ENCODE measurements around the gene TECPR2.

The TECPR2 gene

DNA sequence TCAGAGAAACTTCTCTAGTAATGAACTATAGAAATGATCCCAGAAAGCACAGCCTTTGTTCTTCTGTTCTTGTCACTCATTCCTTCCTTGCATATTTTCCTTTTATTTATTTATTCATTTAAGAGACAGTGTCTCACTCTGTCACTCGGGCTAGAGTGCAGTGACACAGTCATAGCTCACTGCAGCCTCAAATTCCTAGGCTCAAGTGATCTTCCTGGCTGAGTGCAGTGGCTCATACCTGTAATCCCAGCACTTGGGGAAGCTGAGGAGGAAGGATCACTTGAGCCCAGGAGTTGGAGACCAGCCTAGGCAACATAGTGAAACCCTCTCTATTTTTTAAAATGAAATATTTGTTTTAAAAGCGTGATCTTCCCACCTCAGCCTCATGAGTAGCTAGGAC, 11.5 kb downstream of the TECPR2 start:
- DNase-seq (ENCODE audit: low read depth in 1 of 2, low spot score in 1 of 2): no peak

GRCh38 chr14:102375119-102375518, 12.4 kb downstream of the TECPR2 start:
- no peak for DNase-seq (ENCODE audit: low read depth in 1 of 2, low spot score in 1 of 2)

DNA sequence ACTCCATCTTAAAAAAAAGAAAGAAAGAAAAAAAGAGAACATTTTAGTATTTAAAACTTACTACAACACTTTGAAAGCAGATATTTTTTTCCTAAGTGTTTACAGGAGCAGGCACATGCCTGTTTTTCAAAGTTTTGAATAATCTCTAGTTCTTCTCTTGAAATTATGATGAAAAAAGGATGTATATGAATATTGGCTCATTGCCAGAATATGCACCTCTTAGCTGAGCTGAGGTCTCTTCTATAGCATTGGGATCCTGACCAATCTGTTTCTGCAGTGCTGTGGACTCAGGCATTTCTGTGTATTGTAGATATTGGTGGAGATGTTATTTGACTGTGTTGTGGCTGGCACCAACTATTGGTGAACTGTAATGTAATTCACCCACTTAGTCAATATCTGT, 15.0 kb downstream of the TECPR2 start:
- no peak for DNase-seq (ENCODE audit: low read depth in 1 of 2, low spot score in 1 of 2)

GRCh38 chr14:102378830-102379229, 16.1 kb downstream of the TECPR2 start:
- no peak for DNase-seq (ENCODE audit: low read depth in 1 of 2, low spot score in 1 of 2)

DNA sequence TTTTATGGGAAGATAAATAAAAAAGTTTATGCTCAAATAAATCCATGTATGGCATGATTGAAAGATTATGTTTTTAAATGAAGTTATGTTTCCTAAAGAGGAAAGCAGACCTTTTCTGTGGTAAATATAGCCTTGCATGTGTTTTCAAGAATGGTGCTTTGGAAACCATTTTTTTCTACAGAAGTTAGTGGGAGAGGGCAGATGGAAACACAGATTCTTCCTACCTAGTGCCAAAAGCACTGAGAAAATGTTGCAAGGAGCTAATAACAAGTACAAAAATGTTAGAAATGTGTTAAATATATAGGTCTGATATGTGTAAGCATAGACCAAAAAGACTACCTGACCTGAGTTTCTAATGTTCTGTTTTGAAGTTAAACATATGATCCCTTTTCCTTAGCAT, 24.3 kb downstream of the TECPR2 start:
- DNase-seq (ENCODE audit: low read depth in 1 of 2, low spot score in 1 of 2): no peak

DNA sequence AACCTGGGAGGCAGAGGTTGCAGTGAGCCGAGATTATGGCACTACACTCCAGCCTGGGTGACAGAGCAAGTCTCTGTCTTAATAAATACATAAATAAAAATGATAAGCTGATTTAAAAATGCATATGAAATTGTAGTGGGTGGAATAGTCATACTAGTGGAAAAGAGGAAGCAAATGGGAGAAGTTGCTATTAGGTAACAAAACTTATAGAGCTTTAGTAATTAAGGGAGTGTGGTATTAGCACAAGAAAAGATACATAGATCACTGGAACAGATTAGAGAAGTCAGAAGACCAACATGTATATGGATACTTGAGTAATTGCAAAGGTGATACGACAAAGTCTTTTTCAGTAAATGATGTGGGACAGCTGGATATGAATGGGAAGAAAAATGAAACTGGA, 26.5 kb downstream of the TECPR2 start:
- no peak for DNase-seq (ENCODE audit: low read depth in 1 of 2, low spot score in 1 of 2)

DNA sequence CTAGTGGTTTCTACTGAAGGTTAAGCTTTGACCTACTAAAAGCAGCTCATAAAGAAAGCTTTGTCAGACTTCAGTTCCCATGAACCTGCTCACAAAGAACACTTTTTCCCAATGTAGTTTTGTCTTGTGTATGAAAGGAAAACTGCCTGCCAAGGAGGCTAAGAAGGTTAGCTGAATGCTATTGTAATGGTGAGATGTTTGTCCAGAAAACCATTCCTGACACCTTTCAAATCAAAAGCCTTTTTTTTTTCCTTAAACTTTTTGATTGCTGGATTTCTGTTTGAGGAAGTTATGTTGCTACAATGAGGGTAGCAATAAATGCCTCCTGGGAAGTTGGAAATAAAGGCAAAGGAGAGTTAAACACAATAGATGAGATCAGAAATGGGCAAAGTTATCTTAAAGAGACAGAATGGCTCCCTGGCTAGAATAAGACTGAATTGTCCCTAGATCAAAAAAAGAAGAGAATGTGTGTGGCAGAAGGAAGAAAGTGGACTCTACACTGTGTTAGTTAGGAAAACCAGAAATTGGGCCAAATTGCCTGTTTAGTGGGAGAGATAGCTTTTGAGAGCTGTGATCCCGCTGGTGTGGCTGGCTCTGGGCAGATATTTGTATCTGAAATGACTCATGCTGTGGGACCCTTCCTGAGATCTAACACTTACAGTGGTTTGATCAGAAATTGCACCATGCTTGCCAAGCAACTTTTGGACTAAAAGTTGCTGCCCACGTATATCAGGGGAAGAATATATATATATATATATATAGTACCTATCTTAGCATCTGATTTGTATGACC, 27.5 kb downstream of the TECPR2 start:
- DNase-seq (ENCODE audit: low read depth in 1 of 2, low spot score in 1 of 2): no peak

GRCh38 chr14:102392506-102392905, 29.8 kb downstream of the TECPR2 start:
- no peak for DNase-seq (ENCODE audit: low read depth in 1 of 2, low spot score in 1 of 2)

- no peak for DNase-seq (ENCODE audit: low read depth in 1 of 2, low spot score in 1 of 2)
Observed at GRCh38 chr14:102394717-102395375, 32.1 kb downstream of the TECPR2 start.

GRCh38 chr14:102396521-102396920, 33.8 kb downstream of the TECPR2 start:
- no peak for DNase-seq (ENCODE audit: low read depth in 1 of 2, low spot score in 1 of 2)

GRCh38 chr14:102403028-102403427, 40.3 kb downstream of the TECPR2 start:
- no peak for DNase-seq (ENCODE audit: low read depth in 1 of 2, low spot score in 1 of 2)

DNA sequence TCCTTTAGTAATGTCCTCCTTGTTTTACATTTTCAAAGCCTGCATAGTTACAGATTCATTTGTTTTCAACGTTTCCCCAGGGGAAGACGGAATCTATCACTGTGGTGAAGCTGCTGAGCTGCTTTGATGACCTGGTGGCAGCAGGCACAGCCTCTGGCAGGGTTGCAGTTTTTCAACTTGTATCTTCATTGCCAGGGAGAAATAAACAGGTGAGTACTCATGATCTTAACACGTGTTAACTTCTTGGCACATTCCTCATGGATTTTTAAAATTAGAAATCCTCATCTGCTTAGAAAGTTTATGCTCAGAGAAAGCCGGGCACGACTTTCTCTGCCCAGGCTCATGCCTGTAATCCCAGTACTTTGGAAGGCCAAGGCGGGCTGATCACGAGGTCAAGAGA, 44.5 kb downstream of the TECPR2 start:
- DNase-seq (ENCODE audit: low read depth in 1 of 2, low spot score in 1 of 2): no peak

GRCh38 chr14:102408724-102409123, 46.0 kb downstream of the TECPR2 start:
- no peak for DNase-seq (ENCODE audit: low read depth in 1 of 2, low spot score in 1 of 2)

DNA sequence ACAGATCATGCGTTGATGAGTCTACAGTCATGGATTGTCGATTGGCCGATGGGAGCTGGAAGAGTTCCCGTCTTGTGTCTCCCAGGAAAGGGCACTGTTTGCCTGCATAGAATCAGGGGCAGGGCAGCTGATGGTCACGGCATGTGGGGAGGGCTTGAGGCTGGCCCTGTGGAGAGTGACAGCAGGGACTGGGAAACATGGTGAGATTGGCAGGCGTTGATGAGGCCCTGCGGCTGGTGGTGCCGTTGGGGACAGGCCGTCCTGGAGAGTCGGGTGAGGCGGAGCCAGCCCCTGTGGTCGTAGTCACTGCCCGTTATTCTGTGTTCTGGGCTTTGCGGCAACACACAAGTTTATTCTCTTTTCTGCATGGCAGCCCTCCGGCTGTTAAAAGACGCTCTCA, 52.9 kb downstream of the TECPR2 start:
- no peak for DNase-seq (ENCODE audit: low read depth in 1 of 2, low spot score in 1 of 2)

GRCh38 chr14:102417001-102417431, 54.3 kb downstream of the TECPR2 start:
- no peak for DNase-seq (ENCODE audit: low read depth in 1 of 2, low spot score in 1 of 2)

GRCh38 chr14:102417646-102418045, 54.9 kb downstream of the TECPR2 start:
- no peak for DNase-seq (ENCODE audit: low read depth in 1 of 2, low spot score in 1 of 2)

DNA sequence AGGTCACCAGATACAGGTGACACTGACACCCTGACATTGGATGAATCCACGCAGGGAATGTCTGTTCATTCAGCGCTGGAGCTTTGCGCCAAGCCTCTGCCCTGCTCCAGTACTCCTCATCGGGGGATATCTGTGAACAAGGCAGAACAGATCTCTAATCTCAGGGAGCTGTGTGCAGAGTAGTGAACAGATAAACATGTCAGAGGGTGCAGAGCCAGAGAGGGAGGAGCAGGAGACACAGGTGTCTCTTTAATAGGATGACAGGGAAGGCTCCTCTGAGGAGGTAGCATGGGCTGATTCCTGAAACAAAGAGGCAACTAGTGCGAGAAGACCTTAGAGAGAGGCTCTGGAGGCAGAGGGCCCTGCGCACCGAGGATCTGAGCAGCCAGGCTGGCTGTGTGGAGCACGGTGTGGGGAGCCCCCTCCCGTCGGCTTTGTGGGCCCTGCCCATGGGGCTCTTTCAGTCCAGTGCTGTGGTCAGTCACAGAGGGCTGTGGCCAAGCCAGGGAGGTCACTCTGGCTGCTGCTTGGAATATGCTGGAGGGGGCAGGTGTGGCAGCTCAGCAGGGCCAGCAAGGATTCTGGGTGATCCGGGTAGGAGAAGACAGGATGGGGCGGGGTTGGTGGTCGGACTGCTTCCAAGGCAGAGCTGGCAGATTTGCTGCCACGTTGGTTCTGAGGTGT, 55.6 kb downstream of the TECPR2 start:
- DNase-seq (ENCODE audit: low read depth in 1 of 2, low spot score in 1 of 2): no peak

- no peak for DNase-seq (ENCODE audit: low read depth in 1 of 2, low spot score in 1 of 2)
Observed at GRCh38 chr14:102418853-102419240, 56.1 kb downstream of the TECPR2 start.

GRCh38 chr14:102419276-102419675, 56.5 kb downstream of the TECPR2 start:
- no peak for DNase-seq (ENCODE audit: low read depth in 1 of 2, low spot score in 1 of 2)

GRCh38 chr14:102419716-102420115, 57.0 kb downstream of the TECPR2 start:
- DNase-seq (ENCODE audit: low read depth in 1 of 2, low spot score in 1 of 2): no peak

DNA sequence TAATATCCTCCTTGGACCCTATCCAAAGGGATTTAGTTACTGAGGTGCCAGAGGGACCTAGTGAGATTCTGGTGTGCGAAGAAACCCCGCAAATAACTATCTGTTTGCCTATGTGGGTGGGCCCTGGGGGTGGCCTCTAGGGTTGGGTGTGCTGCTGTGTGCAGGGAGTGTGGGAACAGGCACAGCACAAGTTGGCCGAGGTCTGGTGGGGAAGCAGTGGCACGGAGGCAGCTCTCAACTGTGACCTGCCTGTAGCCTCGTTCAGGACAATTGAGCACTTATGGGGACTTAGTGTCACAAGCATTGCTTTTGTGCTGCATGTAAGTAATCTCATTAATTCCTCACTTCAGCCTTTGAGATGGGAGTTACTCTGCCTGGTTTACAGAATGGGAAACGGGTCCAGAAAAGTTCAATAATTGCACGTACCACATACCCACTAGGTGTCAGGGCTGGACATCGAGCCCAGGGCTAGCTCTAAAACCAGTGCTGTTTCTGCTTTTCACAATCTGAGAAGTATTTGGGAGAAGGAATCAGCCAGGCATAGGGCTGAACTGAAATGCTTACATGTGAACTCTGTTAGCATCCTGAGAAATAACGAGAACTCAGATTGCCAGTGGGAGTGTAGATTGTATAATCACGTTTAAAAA, 58.8 kb downstream of the TECPR2 start:
- no peak for DNase-seq (ENCODE audit: low read depth in 1 of 2, low spot score in 1 of 2)

DNA sequence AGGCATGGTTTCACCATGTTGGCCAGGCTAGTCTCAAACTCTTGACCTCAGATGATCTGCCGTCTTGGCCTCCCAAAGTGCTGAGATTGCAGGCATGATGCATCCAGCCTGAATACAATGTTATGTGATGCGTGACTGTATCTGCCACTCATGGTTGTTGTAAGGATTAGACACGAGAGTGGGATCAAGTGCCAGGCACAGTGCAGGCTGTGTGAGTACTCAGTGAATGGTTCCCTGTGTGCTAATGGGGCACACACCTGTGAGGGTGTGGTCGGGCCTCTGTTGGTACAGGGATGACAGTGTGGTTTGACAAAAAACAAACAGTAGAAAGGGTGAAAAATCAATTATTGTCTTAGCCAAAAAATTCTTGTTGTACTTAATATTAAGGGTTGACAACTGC, 61.8 kb downstream of the TECPR2 start:
- DNase-seq (ENCODE audit: low read depth in 1 of 2, low spot score in 1 of 2): no peak

Measured in activated T-helper 1 cell treated with anti-CD3 and anti-CD28 coated beads, Interleukin-2, amount 50 U/mL, for 16 hours (primary cell).